AG20443 (cell line): ENCODE measurements around the gene GSTT2.
"Not testable (repeated sequence)": the region's sequence is repeated elsewhere in the genome, so short reads cannot be mapped to it uniquely, and the experiment has no call there.

Experiments
- DNase-seq: peaks from one replicate; pipeline ENCODE4 v3.0.0; 2012; ENCODE audit warnings: low spot score, mixed read lengths

GSTT2 gene

GRCh38 chr22:23974836-23975352 is 5.0 kb upstream of the GSTT2 start:
- DNase-seq, result not testable (repeated sequence)

- DNase-seq, result not testable (repeated sequence)
Measured at GRCh38 chr22:23977304-23977703, 2.6 kb upstream of the GSTT2 start.

- not testable (repeated sequence) for DNase-seq
Measured at GRCh38 chr22:23980567-23980966, 633 bp downstream of the GSTT2 start.

GRCh38 chr22:23984430-23984829 is 4.5 kb downstream of the GSTT2 start:
- peak; percentile 30 for DNase-seq

- DNase-seq, result not testable (repeated sequence)
Measured at GRCh38 chr22:23986089-23986488, 6.2 kb downstream of the GSTT2 start.

- DNase-seq, result not testable (repeated sequence)
Measured at GRCh38 chr22:23986538-23987178, 6.7 kb downstream of the GSTT2 start.

- DNase-seq, result not testable (repeated sequence)
Measured at GRCh38 chr22:23989583-23990244, 9.8 kb downstream of the GSTT2 start.

- DNase-seq, result not testable (repeated sequence)
Measured at GRCh38 chr22:23993080-23993479, 13.1 kb downstream of the GSTT2 start.

- DNase-seq, result not testable (repeated sequence)
Measured at GRCh38 chr22:23993581-23994177, 13.7 kb downstream of the GSTT2 start.

- no peak for DNase-seq
Measured at GRCh38 chr22:23997092-23997491, 17.2 kb downstream of the GSTT2 start.

GRCh38 chr22:23999779-24000178 is 19.8 kb downstream of the GSTT2 start:
- DNase-seq, result not testable (repeated sequence)

- peak; percentile 11 for DNase-seq
Measured at GRCh38 chr22:24001314-24001713, 21.4 kb downstream of the GSTT2 start.

GRCh38 chr22:24002272-24002671 is 22.3 kb downstream of the GSTT2 start:
- no peak for DNase-seq

GRCh38 chr22:24002851-24003250 is 22.9 kb downstream of the GSTT2 start:
- DNase-seq, result no peak

GRCh38 chr22:24003887-24004286 is 24.0 kb downstream of the GSTT2 start:
- DNase-seq, result peak; percentile 11

GRCh38 chr22:24005201-24005600 is 25.3 kb downstream of the GSTT2 start, which contains the start of gene GSTT4:
Gene GSTT4, minus strand, starts transcription at chr22:24005453. Its CDS starts 97 bp downstream, at chr22:24005356.
- peak; percentile 15 for DNase-seq

GRCh38 chr22:24006207-24006913 is 26.4 kb downstream of the GSTT2 start:
- no peak for DNase-seq

GRCh38 chr22:24006914-24007214 is 26.9 kb downstream of the GSTT2 start:
- no peak for DNase-seq

GRCh38 chr22:24007253-24008021 is 27.5 kb downstream of the GSTT2 start:
- no peak for DNase-seq

- no peak for DNase-seq
Measured at GRCh38 chr22:24008022-24008283, 28.0 kb downstream of the GSTT2 start.

GRCh38 chr22:24008381-24009226 is 28.7 kb downstream of the GSTT2 start:
- no peak for DNase-seq
